PC-3 (cell line): Measurements from ENCODE around the gene PORCN. TPM values are rescaled to one million over a fixed set of nuclear protein-coding genes. Genes with fewer than 3 reads are reported as not detected.
A peak's percentile ranks its signal among the peaks of the same experiment; 100 is the strongest.

ENCODE experiments used
- ATAC-seq: fragments of 200-7000 bp; cut with Tn5 transposase; 2 replicates; pipeline ENCODE4 v1.9.1; 2020; ENCODE audit warnings: mild to moderate bottlenecking, moderate library complexity
- BruUV-seq: library from RNA; stranded (reverse); fragments of 400-500 nt; replicated peaks from 2 replicates; lab custom pipeline; 2021; lab: Mats Ljungman, UMichigan
- CTCF ChIA-PET: fragments of 300-600 bp; sonication (Branson Sonifier 250); formaldehyde crosslinking; loops from one replicate; lab custom pipeline; 2022; ENCODE audit warnings: antibody characterized with exemption; lab: Charles Lee
- POLR2A ChIA-PET: fragments of 300-600 bp; sonication (Branson Sonifier 250); formaldehyde crosslinking; loops from one replicate; lab custom pipeline; 2022; ENCODE audit warnings: antibody characterized with exemption; ENCODE audit not compliant: unreplicated experiment; lab: Charles Lee
- DNase-seq: peaks from one replicate; pipeline ENCODE4 v3.0.0-alpha.2; 2015
- H2AFZ ChIP-seq: fragments of 300-600 bp; sonication (generic); 2 replicates; pipeline ENCODE4 v1.6.0; 2016; ENCODE audit warnings: antibody characterized with exemption, low read length
- H3F3A ChIP-seq: fragments of 300-600 bp; sonication (generic); one replicate; pipeline ENCODE4 v1.6.0; 2017; ENCODE audit warnings: antibody characterized with exemption, low read length, control low read depth, mild to moderate bottlenecking; ENCODE audit not compliant: unreplicated experiment
- H3K27ac ChIP-seq: fragments of 300-600 bp; sonication (generic); 2 replicates; pipeline ENCODE4 v1.5.1; 2016; ENCODE audit warnings: mild to moderate bottlenecking, low read length
- H3K27me3 ChIP-seq: fragments of 300-600 bp; sonication (generic); 2 replicates; pipeline ENCODE4 v1.6.1; 2016; ENCODE audit warnings: low read length, mixed read lengths
- H3K36me3 ChIP-seq: fragments of 300-600 bp; sonication (generic); 2 replicates; pipeline ENCODE4 v1.6.1; 2016; ENCODE audit warnings: low read depth, mixed run types, low read length, mixed read lengths
- H3K4me1 ChIP-seq: fragments of 300-600 bp; sonication (generic); 2 replicates; pipeline ENCODE4 v1.5.1; 2016; ENCODE audit warnings: low read length; ENCODE audit not compliant: insufficient read depth
- H3K4me2 ChIP-seq: fragments of 300-600 bp; sonication (generic); 2 replicates; pipeline ENCODE4 v1.6.0; 2016; ENCODE audit warnings: low read length
- H3K4me3 ChIP-seq: fragments of 300-600 bp; sonication (generic); 2 replicates; pipeline ENCODE4 v1.5.1; 2016; ENCODE audit warnings: mild to moderate bottlenecking, low read length, mixed read lengths
- H3K79me2 ChIP-seq: fragments of 300-600 bp; sonication (generic); 2 replicates; pipeline ENCODE4 v1.6.1; 2017; ENCODE audit warnings: low read length, mixed read lengths
- H3K9ac ChIP-seq: fragments of 300-600 bp; sonication (generic); 2 replicates; pipeline ENCODE4 v1.6.0; 2016; ENCODE audit warnings: mild to moderate bottlenecking, low read length
- H3K9me2 ChIP-seq: fragments of 300-600 bp; sonication (generic); replicated peaks from 2 replicates; pipeline ENCODE4 v1.6.1; 2016; ENCODE audit warnings: mixed run types, low read length, mixed read lengths
- H3K9me3 ChIP-seq: fragments of 300-600 bp; sonication (generic); 2 replicates; pipeline ENCODE4 v1.6.1; 2016; ENCODE audit warnings: low read length, mixed read lengths
- H4K20me1 ChIP-seq: fragments of 300-600 bp; sonication (generic); 2 replicates; pipeline ENCODE4 v1.6.1; 2016; ENCODE audit warnings: low read length, mixed read lengths
- EZH2 ChIP-seq: fragments of 300-600 bp; sonication (generic); IDR thresholded peaks from one replicate; pipeline ENCODE4 v1.6.1; 2017; ENCODE audit warnings: antibody characterized with exemption, mild to moderate bottlenecking, low read length; ENCODE audit not compliant: unreplicated experiment
- EZH2phosphoT487 ChIP-seq: fragments of 300-600 bp; sonication (generic); IDR thresholded peaks from 2 replicates; pipeline ENCODE4 v1.6.1; 2018; ENCODE audit warnings: mild to moderate bottlenecking, antibody characterized with exemption, low read length, borderline replicate concordance
- intact Hi-C: fragments of 100-400 bp; cut with micrococcal nuclease; formaldehyde crosslinking; loops from 2 replicates; pipeline ENCODE4 v1.9.0; 2023
- total RNA-seq: library from RNA; depleted of rRNA; stranded (reverse); fragments of >200 nt; gene quantifications from 2 replicates; pipeline ENCODE4 v1.2.3, GENCODE V29; 2014
- TF ChIP-seq, protein P1 (sequence below): fragments of 300-600 bp; sonication (generic); conservative IDR thresholded peaks from 2 replicates; pipeline ENCODE4 v1.5.1; 2017; ENCODE audit warnings: antibody characterized with exemption, low read depth, mild to moderate bottlenecking, low read length

The PORCN gene
- total RNA-seq, 1 experiment from 2014 or later: 38.9 TPM

DNA sequence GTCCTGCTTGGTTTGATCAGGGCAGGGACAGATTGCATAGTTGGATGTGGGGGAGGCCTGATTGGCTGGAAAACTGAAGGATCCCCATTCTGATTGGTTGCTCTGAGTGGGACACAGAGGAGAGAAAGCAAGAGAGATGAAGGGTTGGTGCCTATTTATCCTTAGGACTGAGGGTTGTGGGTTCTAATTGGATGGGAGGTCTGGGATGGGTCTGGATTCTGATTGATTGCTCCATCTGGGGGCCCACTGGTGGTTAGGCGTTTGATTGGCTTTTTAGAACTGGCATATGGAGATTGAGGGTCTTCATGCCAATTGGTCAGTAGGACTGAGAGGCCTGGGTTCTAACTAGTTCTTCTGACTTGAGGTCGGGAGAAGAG, 12.2 kb downstream of the PORCN start:
- Histone ChIP-seq H3K9me2 (no peaks in the 10 kb centered on the region), H2AFZ (peak overlapping the region; percentile 64), H3K27ac (no peak overlapping the region; the same call in 1 of the 2 replicates), H3K4me2 (peak overlapping the region; percentile 97), H3K79me2 (peaks cover 31% of the 10 kb centered on the region), H3K9me3 (no peaks in the 10 kb centered on the region), H3K27me3 (no peaks in the 10 kb centered on the region), H4K20me1 (no peaks in the 10 kb centered on the region), H3K36me3 (peaks cover 12% of the 10 kb centered on the region), H3F3A (no peaks in the 10 kb centered on the region), H3K4me3 (peak overlapping the region; percentile 94), H3K9ac (peak overlapping the region; percentile 87; the same call in 1 of the 2 replicates), H3K4me1 (peaks cover 6% of the 10 kb centered on the region)
- POLR2A ChIA-PET: no interaction called here
- ATAC-seq (no peak), DNase-seq (no peak)
- TSS peak; percentile 79 for BruUV-seq
- TF ChIP-seq EZH2 (no peak), EZH2phosphoT487 (no peak)
- TF ChIP-seq, protein P1, sequence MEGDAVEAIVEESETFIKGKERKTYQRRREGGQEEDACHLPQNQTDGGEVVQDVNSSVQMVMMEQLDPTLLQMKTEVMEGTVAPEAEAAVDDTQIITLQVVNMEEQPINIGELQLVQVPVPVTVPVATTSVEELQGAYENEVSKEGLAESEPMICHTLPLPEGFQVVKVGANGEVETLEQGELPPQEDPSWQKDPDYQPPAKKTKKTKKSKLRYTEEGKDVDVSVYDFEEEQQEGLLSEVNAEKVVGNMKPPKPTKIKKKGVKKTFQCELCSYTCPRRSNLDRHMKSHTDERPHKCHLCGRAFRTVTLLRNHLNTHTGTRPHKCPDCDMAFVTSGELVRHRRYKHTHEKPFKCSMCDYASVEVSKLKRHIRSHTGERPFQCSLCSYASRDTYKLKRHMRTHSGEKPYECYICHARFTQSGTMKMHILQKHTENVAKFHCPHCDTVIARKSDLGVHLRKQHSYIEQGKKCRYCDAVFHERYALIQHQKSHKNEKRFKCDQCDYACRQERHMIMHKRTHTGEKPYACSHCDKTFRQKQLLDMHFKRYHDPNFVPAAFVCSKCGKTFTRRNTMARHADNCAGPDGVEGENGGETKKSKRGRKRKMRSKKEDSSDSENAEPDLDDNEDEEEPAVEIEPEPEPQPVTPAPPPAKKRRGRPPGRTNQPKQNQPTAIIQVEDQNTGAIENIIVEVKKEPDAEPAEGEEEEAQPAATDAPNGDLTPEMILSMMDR: no peak
- CTCF ChIA-PET: no interaction called here
- intact Hi-C loops: no loop called here

DNA sequence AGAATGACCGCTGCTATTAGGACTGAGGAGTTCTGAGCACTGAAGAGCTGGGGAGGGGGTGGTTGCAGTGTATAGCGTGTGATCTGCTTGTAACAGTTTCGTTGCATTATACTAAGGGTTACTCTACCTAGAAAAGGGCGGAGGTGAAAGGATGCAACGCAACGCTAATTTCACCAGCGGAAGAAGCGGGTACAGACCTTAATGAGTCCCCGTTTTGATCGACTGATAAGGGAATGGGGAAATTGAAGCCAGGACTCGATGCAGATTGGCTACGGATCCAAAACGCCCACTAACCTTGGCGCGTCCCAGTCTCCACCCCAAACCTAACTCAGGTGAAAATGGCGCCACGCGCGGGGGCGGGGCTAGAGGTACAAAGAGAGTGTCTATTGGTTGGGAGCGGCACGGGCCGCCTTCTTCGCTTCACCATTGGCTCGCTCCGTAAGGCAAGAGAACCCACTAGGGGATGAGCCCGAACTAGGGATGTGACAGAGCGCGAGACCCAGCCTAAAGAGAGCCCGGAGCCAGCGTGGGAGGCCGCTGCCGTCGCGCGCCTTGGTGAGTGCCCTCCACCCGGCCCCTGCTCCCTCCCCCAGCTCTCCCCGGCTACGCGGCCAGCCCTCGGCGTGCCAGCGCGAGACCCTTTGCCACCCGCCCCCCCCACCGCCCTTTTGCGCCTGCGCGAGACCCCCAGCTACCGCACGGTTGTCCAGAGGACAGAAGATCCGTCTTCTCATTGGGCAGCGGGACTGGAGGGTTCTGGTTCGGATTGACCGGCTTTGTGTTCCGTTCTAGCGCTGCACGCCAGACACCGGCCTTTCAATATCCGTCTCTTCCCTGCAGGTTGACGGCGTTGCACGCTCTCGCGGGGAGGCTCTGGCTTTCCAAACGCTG, 12.8 kb downstream of the PORCN start, which contains the start of gene EBP:
Gene EBP, plus strand, starts transcription at position 456 of the 891 bp plus-strand sequence. CDS start 1,964 bp downstream, outside the sequence.
- peaks cover 6% of the 10 kb centered on the region for H3K4me1 ChIP-seq
- H3K79me2 ChIP-seq: peaks cover 31% of the 10 kb centered on the region
- no peaks in the 10 kb centered on the region for H3K27me3 ChIP-seq
- peak within 1 kb of the TSS; percentile 94 for H3K4me3 ChIP-seq
- H3K27ac ChIP-seq: peak within 1 kb of the TSS; percentile 48
- no peaks in the 10 kb centered on the region for H3K9me2 ChIP-seq
- H3F3A ChIP-seq: no peaks in the 10 kb centered on the region
- TF ChIP-seq EZH2phosphoT487 (no peak), EZH2 (no peak)
- TF ChIP-seq, protein P1: no peak
- CTCF ChIA-PET: interaction anchor here (0.6 kb wide), 1 partner anchor 772 kb away, joined by 5 read pairs; no protein-coding TSS in a partner anchor
- H3K9ac ChIP-seq: peak within 1 kb of the TSS; percentile 87
- peaks cover 19% of the 10 kb centered on the region for H3K36me3 ChIP-seq
- intact Hi-C loops: no loop called here
- no peaks in the 10 kb centered on the region for H3K9me3 ChIP-seq
- BruUV-seq: no TSS peak
- H3K4me2 ChIP-seq: peak within 1 kb of the TSS; percentile 97
- ATAC-seq (peak; percentile 97), DNase-seq (peak; percentile 97)
- no peaks in the 10 kb centered on the region for H4K20me1 ChIP-seq
- H2AFZ ChIP-seq: peak within 1 kb of the TSS; percentile 64
- POLR2A ChIA-PET: no interaction called here
